Stimulated activated naive CD4-positive, alpha-beta T cell (primary cell): ENCODE data around the gene PHF19.

Source experiments
- DNase-seq, 6 experiments: peaks; one replicate each; lab custom pipeline; 2025; lab: John Stamatoyannopoulos, UW

Gene PHF19

DNA sequence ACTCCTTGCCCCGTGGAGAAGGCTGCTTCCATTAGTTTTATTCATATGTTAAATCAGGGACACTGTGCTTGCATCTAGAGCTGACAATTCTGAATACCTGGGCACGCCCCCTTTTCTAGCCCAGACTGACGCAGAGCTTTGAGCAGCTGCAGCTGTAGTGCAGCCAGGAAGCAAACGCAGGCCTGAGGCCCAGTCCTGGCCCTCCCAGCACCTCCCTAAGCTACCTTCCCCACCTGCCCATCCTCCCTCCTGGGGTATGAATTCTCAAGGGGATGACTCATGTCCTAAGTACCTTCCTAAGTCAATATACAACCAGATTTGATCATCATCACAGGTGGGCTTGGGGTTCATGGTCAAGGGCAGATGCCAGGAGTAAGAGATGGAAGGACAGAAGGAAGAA is 3.5 kb downstream of the PHF19 start:
- DNase-seq, result no peak

DNA sequence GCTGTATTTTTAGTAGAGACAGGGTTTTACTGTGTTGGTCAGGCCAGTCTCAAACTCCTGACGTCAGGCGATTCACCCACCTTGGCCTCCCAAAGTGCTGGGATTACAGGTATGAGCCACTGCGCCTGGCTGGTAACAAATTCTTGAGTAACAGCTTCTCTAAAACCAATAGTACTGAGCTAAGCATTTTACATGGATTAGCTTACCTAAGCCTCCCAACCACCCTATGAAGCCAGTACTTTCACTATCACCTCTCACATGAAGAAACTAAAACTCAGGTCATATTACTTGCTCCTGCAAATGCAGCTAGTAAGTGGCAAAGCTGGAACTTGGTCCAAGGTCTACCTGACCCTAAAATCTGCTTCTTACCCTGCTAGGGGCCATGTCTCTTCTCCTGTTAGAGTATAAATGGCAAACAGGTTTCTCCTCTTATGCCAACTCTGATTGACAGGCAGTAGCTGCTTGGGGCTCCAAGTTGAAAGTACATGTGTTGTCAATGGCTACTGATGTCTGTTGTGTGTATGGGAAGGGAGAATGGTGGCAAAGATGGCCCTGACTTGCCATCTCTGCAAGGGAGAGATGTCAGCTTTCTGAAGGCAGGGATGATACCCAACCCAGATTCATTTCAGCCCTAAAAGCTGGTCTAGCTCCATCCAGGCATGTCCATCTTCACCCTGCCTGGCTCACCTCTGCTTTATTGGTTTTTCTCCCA is 4.0 kb downstream of the PHF19 start:
- DNase-seq, result no peak

DNA sequence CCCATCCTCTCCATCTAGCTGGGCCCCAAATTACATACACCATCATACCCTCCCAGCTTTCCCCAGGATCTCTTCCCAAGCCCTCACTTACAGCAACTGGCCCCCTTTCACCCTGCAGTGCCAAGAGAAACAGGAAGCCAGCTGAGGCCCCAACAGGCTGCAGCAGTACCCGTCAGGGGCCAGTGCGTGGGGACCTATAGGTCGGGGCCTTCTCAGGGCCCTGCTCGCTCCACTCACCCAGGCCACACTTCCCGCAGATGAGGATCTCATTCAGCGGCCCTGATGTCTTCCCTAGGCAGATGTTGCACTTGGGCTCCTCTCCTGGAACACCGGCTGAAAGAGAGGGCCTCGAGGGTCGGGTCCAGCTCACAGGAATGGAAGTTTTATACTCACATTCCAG is 6.8 kb downstream of the PHF19 start:
- no peak for DNase-seq

DNA sequence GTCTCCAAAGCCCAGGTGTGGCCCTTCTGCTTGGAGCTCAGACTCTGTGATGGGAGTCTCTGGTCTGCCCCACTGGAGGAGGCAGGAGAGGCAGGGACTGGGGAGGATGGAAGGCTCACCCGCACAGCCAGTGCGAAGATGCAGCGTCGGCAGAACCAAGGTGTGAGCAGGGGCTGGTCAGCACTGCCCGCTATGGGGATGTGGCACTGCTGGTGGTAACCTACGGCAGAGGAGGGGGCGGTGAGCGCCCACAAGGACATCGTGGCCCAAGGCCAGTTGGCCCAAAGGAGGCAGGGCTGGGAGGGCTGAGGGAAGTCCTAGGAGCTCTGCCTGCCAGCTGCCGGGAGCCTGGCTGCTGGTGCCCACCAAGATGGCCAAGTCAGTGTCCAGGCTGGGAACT is 7.3 kb downstream of the PHF19 start:
- no peak for DNase-seq

DNA sequence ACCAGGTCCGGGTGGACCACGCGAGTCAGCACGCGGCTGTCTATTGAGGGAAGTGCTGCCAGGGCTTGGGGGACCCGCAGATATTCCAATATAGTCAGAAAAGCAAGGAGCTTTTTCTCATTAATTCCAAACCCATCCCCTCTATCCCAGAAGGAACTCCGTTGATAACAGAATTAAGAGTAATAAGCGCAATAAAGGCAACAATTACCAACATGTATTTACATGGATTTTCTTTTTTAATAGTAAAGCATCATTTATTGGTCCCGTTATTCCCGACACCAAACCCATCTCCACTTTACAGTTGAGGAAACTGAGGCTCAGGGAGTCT is 7.7 kb downstream of the PHF19 start:
- DNase-seq, result no peak

DNA sequence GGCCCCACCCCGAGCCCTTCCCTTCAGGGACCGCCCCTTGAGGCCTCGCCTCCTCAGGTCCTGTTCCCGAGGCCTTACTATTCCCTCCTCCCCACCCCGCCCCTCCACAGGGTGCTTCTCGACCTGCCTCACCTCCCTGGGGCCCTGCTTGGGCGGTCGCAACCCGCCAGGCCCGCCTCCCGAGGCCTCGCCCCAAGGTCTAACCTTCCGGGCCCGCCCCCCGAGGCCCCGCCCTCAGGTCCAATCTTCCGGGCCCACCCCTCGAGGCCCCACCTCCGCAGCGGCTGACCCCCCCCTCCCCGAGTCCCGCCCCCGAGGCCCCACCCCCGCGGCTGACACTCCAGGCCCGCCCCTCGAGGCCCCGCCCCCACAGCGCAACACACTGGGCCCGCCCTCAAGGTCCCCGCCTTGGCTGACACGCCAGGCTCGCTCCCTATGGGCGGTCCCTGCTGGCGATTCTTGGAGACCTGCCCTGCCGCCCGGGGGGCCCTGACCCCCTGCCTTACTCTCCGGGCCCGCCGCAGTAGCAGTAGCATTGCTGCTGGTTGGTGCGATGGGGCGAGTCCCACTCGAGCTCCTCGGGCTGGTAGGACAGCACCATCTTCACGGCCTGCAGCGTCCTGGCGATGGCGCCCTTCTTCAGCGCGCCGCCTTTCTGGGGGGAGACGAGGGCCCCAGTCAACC is 8.2 kb downstream of the PHF19 start:
- peak; percentile 92 to 99 (median 98) for DNase-seq

DNA sequence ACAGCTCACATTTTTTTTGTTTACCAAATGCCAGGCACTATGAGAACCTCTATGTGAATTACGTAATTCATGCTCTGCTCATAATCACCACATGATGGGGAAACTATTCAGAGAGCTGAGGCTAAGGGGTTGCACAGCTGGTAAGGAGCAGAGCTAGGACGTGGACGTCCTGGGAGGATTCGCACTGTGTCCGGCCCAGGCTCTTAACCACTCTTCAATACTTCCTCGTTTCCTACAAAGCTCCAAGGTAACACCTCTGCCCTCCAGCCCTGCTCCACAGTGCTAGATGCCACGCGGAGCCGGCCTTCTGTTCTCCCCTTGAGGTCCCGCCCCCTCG is 8.7 kb downstream of the PHF19 start:
- peak in 2 of 6 experiments; percentile 60 to 79 for DNase-seq

DNA sequence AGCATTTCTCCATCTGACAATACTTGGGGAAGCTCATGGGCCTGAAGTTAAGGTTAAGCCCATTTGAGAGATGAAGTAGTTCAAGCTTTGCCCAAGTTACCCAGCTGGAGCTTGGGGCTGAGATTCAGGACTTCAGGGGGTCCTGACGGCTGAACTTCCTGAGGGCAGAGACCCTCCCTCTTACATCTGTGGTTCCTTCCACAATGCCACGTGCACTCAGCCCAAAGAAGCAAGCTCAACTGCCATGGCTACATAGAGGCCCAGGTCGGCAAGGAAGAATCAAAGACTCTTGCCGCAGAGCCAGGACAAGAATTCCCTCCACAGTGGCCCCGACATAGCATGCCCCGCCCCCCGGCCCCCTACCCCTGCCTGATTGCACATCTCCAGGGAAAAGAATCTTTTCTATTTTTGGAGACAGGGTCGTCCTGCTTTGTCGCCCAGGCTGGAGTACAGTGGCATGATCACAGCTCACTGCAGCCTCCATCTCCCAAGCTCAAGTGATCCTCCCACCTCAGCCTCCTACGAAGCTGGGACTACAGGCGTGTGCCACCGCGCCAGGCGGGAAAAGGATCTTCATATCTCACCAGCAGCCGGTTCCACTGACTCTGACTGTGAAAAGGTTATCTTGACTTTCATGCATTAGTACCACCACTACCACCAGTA is 9.2 kb downstream of the PHF19 start:
- DNase-seq, result no peak

DNA sequence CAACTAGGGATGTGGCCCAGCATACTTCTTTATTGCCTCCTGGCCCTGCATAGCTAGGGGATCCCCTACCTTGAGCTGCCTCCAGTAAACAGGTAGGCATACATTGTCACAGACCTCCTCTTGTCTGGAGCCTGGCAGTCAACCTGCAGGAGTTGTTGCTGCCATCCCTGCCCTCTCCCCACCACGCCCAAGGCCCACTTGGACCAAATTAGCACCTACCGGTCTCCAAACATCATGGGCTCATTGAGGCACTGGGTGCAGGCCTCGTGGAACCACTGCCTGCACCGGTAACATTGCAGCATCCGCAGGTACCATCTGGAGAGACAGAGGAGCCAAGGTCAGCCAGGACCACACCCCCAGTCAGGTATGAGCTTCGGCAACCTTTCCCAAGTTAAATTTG is 10.3 kb downstream of the PHF19 start:
- no peak for DNase-seq

DNA sequence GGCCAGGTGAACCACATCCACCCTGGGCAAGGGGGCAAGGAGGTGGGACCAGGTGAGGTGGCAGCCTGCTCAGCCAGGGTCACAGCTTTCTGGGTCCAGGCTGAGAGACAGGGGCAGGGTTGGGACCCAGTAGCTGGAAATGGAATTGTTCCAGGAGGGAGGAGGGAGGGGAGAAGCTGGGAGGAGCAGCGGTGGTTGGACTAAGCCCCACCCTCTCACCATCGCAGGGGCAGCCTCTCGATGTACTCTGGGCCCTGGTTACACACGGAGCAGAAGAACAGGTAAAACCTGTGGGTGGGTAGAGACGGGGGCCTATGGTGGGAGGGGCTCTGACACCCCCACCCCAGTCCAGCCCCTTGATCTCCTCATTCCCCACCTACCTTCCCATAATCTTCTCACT is 11.2 kb downstream of the PHF19 start:
- DNase-seq, result no peak

DNA sequence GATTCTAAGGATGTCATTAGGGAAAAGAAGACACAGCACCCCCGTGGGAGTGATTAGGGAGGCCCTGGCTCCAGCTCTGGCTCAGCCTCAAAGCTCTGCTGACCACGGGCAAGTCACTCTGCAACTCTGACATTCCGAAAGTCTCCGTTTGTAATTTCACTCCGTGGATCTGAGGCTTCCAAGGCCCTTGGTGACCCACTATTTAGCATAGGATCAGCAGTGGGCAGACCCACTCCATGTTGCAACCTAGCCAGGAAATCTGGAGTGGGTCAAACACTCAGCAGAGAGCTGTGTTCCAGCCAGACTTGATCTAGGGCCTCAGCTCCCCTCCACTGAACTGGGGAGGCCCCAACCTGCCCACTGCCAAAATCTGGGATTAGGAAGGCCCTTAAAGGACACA is 11.8 kb downstream of the PHF19 start:
- DNase-seq, result no peak

DNA sequence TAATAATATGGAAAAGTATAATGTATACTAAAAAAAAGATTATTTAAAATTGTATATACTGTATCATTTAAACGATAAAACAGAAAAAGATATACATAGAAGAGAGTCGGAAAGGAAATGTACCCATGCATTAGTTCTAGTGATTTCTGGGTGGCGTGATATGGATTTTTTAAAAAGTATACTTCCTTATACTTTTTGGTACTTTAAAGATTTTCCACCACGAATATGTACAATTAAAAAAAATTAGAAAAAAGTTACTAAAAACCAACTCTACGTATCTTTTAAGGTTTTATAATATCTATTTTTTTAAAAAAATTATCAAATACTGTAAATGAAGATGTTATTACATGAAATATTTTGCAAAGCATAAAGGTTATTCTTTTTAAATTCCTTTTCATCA is 12.3 kb downstream of the PHF19 start:
- no peak for DNase-seq

DNA sequence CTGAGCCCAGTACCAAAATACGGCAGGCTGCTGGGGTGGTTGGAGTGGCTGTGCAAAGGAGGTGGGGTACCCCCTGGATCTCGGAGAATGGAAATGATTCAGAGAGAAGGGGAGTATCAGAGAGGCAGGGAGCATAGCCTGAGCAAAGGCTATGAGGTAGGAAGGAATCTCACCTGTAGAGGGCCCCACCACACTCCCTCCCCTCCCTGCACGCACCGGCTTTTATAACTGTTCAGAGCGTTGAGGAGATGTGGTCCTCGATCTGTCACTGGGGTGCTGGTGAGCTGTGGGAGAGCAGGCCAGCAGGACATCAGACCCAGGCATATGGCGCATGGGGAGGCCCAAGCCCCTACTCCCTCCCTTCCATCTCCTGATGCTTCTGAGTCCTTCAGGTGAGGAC is 13.2 kb downstream of the PHF19 start:
- DNase-seq, result no peak

DNA sequence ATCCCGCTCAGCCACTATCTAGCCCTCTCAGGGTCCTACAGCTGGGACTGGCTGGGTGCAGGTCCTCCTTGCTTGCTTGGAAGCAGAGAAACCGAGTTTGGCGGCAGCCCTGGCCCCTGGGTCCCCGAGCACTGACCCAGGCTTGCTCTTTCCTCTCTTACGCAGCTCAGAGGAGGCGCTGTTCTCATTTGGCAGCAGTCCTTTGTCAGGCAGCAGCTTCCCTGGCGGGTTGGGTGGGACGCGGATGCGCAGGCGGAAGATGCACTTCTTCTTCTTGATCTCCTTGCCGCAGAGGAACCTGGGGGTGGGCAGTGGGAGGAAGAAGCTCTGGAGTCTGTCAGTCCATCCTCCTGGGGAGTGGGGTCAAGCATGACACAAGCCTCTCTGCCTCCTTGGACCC is 14.5 kb downstream of the PHF19 start:
- DNase-seq, result no peak

DNA sequence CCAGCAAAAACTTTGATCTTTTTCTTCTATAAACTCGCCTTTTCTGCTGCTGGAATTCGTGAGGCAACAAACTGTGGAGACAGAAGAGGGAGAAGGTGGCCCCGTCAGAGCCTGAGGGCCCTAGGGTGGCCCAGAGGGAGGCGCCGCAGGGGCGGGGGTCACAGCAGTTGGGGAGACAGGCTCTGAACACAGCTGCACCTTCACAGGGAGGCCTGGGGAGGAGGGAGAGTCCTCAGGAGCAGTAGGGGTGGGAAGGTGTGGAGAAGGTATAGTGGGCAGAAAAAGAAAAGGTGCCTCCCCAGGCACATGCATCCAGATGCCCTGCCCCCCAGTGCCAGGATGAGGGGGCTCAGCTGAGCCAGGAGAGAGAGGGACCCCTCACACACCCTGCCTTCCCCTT is 15.1 kb downstream of the PHF19 start:
- DNase-seq, result no peak

DNA sequence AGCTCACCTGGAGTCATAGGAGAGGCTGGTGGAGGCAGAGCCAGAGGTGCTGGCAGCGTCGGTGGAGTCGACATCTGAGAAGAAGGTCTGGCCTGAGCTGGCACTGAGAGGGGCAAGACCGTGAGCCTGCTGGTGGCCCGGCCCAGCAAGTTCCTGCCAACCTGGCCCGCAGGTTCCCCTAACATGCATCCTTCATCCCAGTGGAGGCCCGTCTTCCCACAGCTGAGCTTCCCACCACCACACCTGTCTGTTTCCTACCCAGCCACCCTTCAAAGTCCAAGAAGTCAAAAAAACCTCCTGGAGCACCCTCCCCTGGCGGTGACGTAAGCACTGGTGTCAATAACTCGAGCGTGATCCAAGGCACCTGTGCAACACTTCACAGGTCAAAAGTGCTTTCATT is 16.9 kb downstream of the PHF19 start:
- DNase-seq, result no peak

DNA sequence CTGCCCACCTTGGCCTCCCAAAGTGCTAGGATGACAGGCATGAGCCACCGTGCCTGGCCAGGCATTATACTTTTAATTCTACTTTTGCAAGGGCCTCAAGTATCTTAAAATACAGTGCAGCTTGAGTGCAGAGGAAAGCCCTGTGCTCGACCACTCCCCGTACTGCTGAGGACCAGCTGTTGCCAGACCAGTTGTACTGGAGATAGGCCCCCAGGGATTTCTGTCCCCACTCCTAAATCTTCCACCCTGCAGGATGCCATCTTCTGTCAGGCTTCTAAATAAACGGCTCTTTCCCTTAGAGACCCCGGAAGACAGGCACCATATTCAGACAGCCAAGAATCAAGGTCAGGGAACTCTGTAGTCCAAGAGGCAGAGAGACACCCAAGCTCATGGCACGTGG is 17.6 kb downstream of the PHF19 start:
- DNase-seq, result no peak

DNA sequence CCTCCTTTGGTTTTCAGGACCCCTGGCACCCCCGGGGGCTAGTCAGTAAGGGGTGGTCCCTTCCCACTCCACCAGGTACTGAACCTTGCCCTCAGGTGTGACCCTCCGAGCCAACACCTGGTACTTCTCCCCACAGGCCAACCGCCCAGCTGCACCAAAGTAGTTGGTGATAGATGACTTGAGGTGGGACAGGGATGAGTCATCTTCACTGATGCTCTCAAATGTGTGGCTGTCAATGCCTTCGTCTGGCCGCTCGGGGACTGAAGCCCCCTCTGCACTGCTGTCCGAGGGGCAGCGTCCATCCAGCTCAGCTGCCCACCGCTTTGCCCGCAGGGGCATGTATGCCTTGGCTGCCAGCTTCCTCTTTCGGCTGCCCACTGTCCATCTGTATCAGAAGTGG is 19.1 kb downstream of the PHF19 start:
- no peak for DNase-seq

DNA sequence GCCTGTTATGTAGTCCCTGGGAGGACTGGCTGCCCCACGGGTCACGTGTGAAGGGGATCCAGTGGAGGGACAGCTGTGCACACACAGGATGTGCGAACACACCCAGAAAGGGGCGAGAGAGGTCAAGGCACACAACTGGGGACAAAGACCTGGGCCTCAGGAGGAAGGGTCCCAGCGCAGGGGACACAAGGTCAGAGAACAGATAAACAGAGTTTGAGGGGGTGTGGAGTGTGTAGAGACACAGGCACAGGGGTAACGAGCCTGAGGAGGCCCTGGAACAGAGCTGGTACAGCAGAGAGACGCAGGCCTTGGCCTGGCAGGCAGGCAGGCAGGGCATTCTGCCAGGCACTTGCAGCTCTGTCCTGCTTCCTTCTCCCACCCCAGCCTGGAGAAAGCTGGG is 19.5 kb downstream of the PHF19 start:
- no peak for DNase-seq

DNA sequence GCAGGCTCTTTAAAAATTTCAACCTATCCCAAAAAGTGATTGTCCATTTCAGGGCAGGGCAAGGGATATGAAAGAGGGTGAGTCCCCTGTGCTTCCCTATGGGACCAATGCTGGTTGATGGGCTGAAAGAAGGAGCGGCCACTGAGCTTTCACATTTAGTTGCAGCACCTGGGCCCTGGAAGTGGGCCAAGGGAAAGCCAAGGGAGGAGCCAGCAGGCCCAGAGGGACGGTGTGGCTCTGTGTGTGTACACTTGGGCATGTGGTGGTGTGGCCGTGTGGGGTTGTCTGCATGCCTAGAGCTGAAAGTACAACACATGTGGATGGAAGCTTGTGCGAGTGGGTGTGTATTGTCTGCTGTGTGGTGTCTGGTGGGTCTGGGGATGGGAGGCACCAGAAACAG is 20.3 kb downstream of the PHF19 start:
- no peak for DNase-seq

DNA sequence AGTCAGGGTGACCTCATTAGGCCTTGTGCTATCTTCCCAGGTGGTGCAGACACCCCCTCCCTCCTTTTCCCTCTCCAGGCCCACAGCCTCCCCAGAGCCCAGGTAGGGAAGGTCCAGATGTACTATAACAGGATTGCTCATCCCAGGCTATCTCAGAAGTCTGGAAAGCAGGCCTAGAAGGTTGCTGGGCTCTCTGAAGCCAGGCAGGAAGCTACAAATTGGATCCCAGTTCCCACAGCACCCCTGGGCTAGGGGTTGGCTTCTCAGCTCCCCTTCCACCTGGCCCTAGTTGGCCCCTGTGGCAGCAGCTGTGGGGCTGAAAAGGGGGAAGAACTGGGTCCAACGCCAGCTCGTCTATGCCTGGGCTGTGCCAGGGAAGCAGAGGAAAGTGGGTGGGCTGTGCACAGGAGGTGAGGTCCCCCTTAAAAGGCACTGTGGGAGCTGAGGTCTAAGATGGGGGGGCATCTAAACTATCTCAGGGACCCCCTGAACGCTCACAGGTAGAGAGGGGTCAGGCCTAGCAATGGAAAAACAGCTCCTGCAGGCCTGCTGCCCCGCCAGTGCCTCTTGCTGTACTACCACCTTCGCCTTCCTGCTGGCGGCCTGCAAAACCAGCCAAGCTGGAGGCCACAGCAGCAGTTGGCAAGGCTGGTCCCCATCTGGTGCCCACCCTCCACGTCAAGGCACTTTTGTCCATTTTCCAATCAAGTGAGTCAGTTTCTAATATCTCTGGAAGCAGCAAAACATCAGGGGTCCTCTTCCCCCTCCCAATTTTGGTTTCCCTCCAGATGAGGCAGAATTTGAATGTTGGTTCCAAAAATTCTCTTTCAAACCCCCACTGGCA is 20.9 kb downstream of the PHF19 start:
- no peak for DNase-seq

DNA sequence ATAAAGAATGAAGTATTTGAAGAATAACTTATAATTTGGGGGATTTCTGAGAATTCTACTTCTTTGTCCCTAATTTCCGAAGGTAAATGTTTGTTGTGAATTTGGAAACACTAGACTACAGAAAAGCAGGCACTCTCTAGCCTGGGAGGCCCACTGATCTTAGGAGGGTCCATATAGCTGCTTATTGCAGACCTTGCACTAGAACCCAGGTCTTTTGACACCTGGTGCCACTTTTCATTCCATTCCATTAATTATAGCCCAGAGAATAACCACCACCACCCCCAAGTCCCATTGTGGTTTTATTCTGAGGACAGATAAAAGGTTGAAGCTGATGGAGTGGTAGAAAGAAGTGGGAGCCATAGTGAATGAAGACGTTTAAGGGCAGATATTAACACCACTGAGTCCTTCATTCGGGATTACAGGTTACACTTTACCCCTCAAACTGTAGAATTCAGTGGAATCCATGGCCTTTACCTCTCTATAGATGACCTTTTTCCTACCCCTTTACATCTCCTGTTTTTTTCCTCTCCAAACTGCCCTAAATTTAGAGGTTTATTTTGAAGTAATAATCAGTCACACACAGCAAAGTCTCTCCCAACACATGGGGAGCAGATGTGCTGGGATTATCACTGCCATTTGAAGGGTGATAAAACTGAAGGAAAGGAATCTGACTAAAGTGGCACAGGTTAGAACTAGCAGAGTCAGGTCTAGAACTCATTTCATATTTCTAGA is 22.2 kb downstream of the PHF19 start:
- no peak for DNase-seq
